A673 (cell line): Measurements from ENCODE around the gene CREB5. TPM values are rescaled to one million over a fixed set of nuclear protein-coding genes. Genes with fewer than 3 reads are reported as not detected.

Experiments
- BruUV-seq: library from RNA; stranded (reverse); fragments of 400-500 nt; replicated peaks from 2 replicates; lab custom pipeline; 2021; lab: Mats Ljungman, UMichigan
- CTCF ChIA-PET: fragments of 300-600 bp; sonication (Branson Sonifier 250); formaldehyde crosslinking; loops from one replicate; lab custom pipeline; 2022; ENCODE audit warnings: antibody characterized with exemption; lab: Charles Lee
- POLR2A ChIA-PET: fragments of 300-600 bp; sonication (Branson Sonifier 250); formaldehyde crosslinking; loops from one replicate; lab custom pipeline; 2022; ENCODE audit warnings: antibody characterized with exemption; ENCODE audit not compliant: low non-redundant PET; lab: Charles Lee
- DNase-seq: peaks from one replicate; pipeline ENCODE4 v3.0.0-alpha.2; 2015; ENCODE audit warnings: low spot score
- H3K27ac ChIP-seq: fragments of 200-600 bp; sonication (generic); 2 replicates; pipeline ENCODE4 v1.5.1; 2016; ENCODE audit warnings: mixed run types, low read depth, mild to moderate bottlenecking, mixed read lengths, antibody characterized with exemption, low read length; ENCODE audit not compliant: poor library complexity, severe bottlenecking
- H3K27me3 ChIP-seq: fragments of 200-600 bp; sonication (generic); replicated peaks from 2 replicates; pipeline ENCODE4 v1.6.1; 2017; ENCODE audit warnings: mixed run types, low read depth, mild to moderate bottlenecking, mixed read lengths, antibody characterized with exemption, low read length; ENCODE audit not compliant: insufficient read depth, poor library complexity
- H3K36me3 ChIP-seq: fragments of 200-600 bp; sonication (generic); 2 replicates; pipeline ENCODE4 v1.6.1; 2016; ENCODE audit warnings: mixed run types, mild to moderate bottlenecking, mixed read lengths, antibody characterized with exemption, low read length; ENCODE audit not compliant: insufficient read depth, poor library complexity, severe bottlenecking
- H3K4me1 ChIP-seq: fragments of 200-600 bp; sonication (generic); 2 replicates; pipeline ENCODE4 v1.6.1; 2017; ENCODE audit warnings: mixed run types, mild to moderate bottlenecking, mixed read lengths, antibody characterized with exemption, low read length; ENCODE audit not compliant: insufficient read depth, poor library complexity, severe bottlenecking
- H3K4me3 ChIP-seq: fragments of 200-600 bp; sonication (generic); 2 replicates; pipeline ENCODE4 v1.5.1; 2016; ENCODE audit warnings: low read depth, mixed run types, mild to moderate bottlenecking, mixed read lengths, low read length; ENCODE audit not compliant: poor library complexity, severe bottlenecking
- H3K9me3 ChIP-seq: fragments of 200-600 bp; sonication (generic); 2 replicates; pipeline ENCODE4 v1.6.1; 2016; ENCODE audit warnings: mixed run types, low read depth, mild to moderate bottlenecking, mixed read lengths, antibody characterized with exemption, low read length; ENCODE audit not compliant: poor library complexity, severe bottlenecking
- EZH2 ChIP-seq: fragments of 200-600 bp; sonication (generic); IDR thresholded peaks from 2 replicates; pipeline ENCODE4 v1.6.1; 2017; ENCODE audit warnings: borderline replicate concordance, low read depth, mild to moderate bottlenecking, mixed read lengths, antibody characterized with exemption, low read length; ENCODE audit not compliant: poor library complexity, severe bottlenecking
- intact Hi-C: fragments of 100-400 bp; cut with micrococcal nuclease; formaldehyde crosslinking; loops from one replicate; pipeline ENCODE4 v1.10.0; 2022; ENCODE audit not compliant: unreplicated experiment
- total RNA-seq: library from RNA; stranded (reverse); gene quantifications from 2 replicates; pipeline ENCODE4 v1.2.3, GENCODE V29; 2021
- TF ChIP-seq, protein P1 (sequence below): fragments of 300-800, 200-600 bp; sonication (generic); conservative IDR thresholded peaks from 2 replicates; pipeline ENCODE4 v1.5.1; 2017; ENCODE audit warnings: low read depth, mild to moderate bottlenecking, antibody characterized with exemption, low read length, moderate library complexity, mixed read lengths

Gene CREB5
- total RNA-seq, 1 experiment from 2014 or later: 10.3 TPM

- H3K9me3 ChIP-seq: no peaks in the 10 kb centered on the region
- peaks cover 12% of the 10 kb centered on the region for H3K27me3 ChIP-seq
- H3K27ac ChIP-seq: no peak overlapping the region
- CTCF ChIA-PET: no interaction called here
- POLR2A ChIA-PET: no interaction called here
- TF ChIP-seq, protein P1, sequence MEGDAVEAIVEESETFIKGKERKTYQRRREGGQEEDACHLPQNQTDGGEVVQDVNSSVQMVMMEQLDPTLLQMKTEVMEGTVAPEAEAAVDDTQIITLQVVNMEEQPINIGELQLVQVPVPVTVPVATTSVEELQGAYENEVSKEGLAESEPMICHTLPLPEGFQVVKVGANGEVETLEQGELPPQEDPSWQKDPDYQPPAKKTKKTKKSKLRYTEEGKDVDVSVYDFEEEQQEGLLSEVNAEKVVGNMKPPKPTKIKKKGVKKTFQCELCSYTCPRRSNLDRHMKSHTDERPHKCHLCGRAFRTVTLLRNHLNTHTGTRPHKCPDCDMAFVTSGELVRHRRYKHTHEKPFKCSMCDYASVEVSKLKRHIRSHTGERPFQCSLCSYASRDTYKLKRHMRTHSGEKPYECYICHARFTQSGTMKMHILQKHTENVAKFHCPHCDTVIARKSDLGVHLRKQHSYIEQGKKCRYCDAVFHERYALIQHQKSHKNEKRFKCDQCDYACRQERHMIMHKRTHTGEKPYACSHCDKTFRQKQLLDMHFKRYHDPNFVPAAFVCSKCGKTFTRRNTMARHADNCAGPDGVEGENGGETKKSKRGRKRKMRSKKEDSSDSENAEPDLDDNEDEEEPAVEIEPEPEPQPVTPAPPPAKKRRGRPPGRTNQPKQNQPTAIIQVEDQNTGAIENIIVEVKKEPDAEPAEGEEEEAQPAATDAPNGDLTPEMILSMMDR: no peak
- no peak for TF ChIP-seq EZH2
- intact Hi-C loops: no loop called here
- no TSS peak for BruUV-seq
- no peaks in the 10 kb centered on the region for H3K36me3 ChIP-seq
- H3K4me1 ChIP-seq: no peaks in the 10 kb centered on the region
- H3K4me3 ChIP-seq: no peak overlapping the region
- no peak for DNase-seq
Observed at GRCh38 chr7:28446131-28446530, 33.8 kb downstream of the CREB5 start.

- ChIA-PET POLR2A (no interaction called here), CTCF (no interaction called here)
- Histone ChIP-seq H3K4me1 (no peaks in the 10 kb centered on the region), H3K4me3 (no peak overlapping the region), H3K9me3 (no peaks in the 10 kb centered on the region), H3K27me3 (peaks cover 12% of the 10 kb centered on the region), H3K27ac (no peak overlapping the region), H3K36me3 (no peaks in the 10 kb centered on the region)
- intact Hi-C loops: no loop called here
- TF ChIP-seq, protein P1: no peak
- TF ChIP-seq EZH2: no peak
- no peak for DNase-seq
- BruUV-seq: no TSS peak
Observed at GRCh38 chr7:28447071-28447470, 34.8 kb downstream of the CREB5 start.

GRCh38 chr7:28448708-28449107, 36.4 kb downstream of the CREB5 start:
- peaks cover 12% of the 10 kb centered on the region for H3K27me3 ChIP-seq
- TF ChIP-seq, protein P1: no peak
- TF ChIP-seq EZH2: no peak
- BruUV-seq: no TSS peak
- intact Hi-C loops: no loop called here
- no peak for DNase-seq
- no peaks in the 10 kb centered on the region for H3K36me3 ChIP-seq
- ChIA-PET POLR2A (no interaction called here), CTCF (no interaction called here)
- no peak overlapping the region for H3K27ac ChIP-seq
- no peaks in the 10 kb centered on the region for H3K9me3 ChIP-seq
- no peak overlapping the region for H3K4me3 ChIP-seq
- H3K4me1 ChIP-seq: no peaks in the 10 kb centered on the region
